Measurements from ENCODE around the gene MYT1. TPM values are rescaled to one million over a fixed set of nuclear protein-coding genes. Genes with fewer than 3 reads are reported as not detected.

Gene MYT1
- total RNA-seq, 1 experiment from 2014 or later = not detected

GRCh38 chr20:64150756-64151632 is 13.3 kb upstream of the MYT1 start:
- Histone ChIP-seq H3K27ac (no peak overlapping the region), H4K20me1 (ENCODE audit: insufficient read depth) (no peaks in the 10 kb centered on the region), H3K4me1 (replicated peaks; ENCODE audit: insufficient read depth) (peaks cover 14% of the 10 kb centered on the region; the same call in 1 of the 2 replicates), H3K9me3 (ENCODE audit: insufficient read depth, low read depth) (0 out of 2 replicates have a peak, but pooled peaks cover under 1% of the 10 kb centered on the region), H3K4me2 (no peak overlapping the region), H3K27me3 (ENCODE audit: insufficient read depth, low read depth) (peaks cover 32% of the 10 kb centered on the region), H3K36me3 (ENCODE audit: low read depth) (no peaks in the 10 kb centered on the region), H2AFZ (no peak overlapping the region), H3K4me3 (no peak overlapping the region), H3K9me2 (ENCODE audit: insufficient read depth) (no peaks in the 10 kb centered on the region), H3K79me2 (ENCODE audit: low read depth) (no peaks in the 10 kb centered on the region), H3F3A (ENCODE audit: insufficient read depth, low read depth) (peaks cover 11% of the 10 kb centered on the region; the same call in 1 of the 2 replicates)
- ChIA-PET POLR2A (ENCODE audit: unreplicated experiment) (no interaction called here), CTCF (no interaction called here)
- no TSS peak for BruUV-seq (replicated peaks)
- TF ChIP-seq CTCF (conservative IDR thresholded peaks at IDR 0.05) = no peak
- no peak for TF ChIP-seq EZH2 (IDR thresholded peaks at IDR 0.05; ENCODE audit: low read depth)
- no peak for DNase-seq
- intact Hi-C loops (cut with micrococcal nuclease; ENCODE audit: unreplicated experiment) = no loop called here

DNA sequence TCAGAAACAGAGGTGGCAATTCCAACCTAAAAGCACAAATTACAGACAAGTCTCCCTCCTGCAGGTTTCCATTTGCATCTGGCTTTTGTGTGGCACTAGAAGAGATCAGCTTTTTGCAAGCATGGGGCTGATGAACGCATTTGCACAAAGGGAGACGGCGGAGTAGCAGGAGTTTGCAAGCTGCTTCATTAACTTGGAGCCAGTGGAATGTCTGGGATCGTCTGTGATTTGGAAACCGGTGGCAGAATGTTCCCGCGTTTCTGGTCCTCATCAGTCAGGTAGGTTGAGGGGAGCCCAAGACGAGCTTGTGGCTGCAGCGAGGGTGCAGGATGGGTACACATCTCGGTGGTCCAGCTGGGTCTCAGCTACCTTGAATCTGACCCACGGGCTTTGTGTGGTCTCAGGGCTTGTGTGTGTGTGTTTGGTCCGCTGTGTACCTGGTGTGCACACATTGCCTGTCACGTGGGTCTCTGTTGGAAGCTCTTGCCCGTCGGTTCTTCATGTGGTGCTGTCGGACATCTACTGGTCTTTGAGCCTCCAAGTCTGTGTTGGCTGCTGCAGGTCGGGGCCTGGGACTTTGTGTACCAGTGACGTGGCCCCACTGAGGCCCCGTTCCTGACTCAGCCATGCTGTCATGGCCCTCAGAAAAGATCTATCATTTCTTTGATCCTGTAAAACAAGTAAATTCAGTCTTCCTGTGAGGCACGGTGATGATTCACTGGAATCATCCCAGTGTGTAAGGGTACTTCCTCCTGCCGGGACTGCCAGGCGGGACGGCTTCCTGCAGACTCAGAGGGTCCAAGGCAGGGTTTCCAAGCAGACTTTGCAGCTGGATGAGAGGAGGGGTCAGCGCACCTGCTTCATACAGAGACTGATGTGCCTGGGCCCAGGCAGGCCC is 12.4 kb upstream of the MYT1 start:
- CTCF ChIA-PET = no interaction called here
- POLR2A ChIA-PET (ENCODE audit: unreplicated experiment) = no interaction called here
- no peaks in the 10 kb centered on the region for H3K36me3 ChIP-seq (ENCODE audit: low read depth)
- no peaks in the 10 kb centered on the region for H4K20me1 ChIP-seq (ENCODE audit: insufficient read depth)
- H3K4me3 ChIP-seq = peak overlapping the region; percentile 14; the same call in 1 of the 2 replicates
- H3K9me3 ChIP-seq (ENCODE audit: insufficient read depth, low read depth) = no peaks in the 10 kb centered on the region
- no peak for TF ChIP-seq EZH2 (IDR thresholded peaks at IDR 0.05; ENCODE audit: low read depth)
- TF ChIP-seq CTCF (conservative IDR thresholded peaks at IDR 0.05) = no peak
- BruUV-seq (replicated peaks) = no TSS peak
- H3K27ac ChIP-seq = no peak overlapping the region
- H3K4me1 ChIP-seq (replicated peaks; ENCODE audit: insufficient read depth) = peaks cover 14% of the 10 kb centered on the region; the same call in 1 of the 2 replicates
- intact Hi-C loops (cut with micrococcal nuclease; ENCODE audit: unreplicated experiment) = no loop called here
- peak; percentile 48 to 86 for DNase-seq
- H3K9me2 ChIP-seq (ENCODE audit: insufficient read depth) = no peaks in the 10 kb centered on the region
- no peak overlapping the region for H2AFZ ChIP-seq
- H3K27me3 ChIP-seq (ENCODE audit: insufficient read depth, low read depth) = peaks cover 23% of the 10 kb centered on the region
- peaks cover 11% of the 10 kb centered on the region; the same call in 1 of the 2 replicates for H3F3A ChIP-seq (ENCODE audit: insufficient read depth, low read depth)
- H3K4me2 ChIP-seq = peak overlapping the region; percentile 68
- no peaks in the 10 kb centered on the region for H3K79me2 ChIP-seq (ENCODE audit: low read depth)

DNA sequence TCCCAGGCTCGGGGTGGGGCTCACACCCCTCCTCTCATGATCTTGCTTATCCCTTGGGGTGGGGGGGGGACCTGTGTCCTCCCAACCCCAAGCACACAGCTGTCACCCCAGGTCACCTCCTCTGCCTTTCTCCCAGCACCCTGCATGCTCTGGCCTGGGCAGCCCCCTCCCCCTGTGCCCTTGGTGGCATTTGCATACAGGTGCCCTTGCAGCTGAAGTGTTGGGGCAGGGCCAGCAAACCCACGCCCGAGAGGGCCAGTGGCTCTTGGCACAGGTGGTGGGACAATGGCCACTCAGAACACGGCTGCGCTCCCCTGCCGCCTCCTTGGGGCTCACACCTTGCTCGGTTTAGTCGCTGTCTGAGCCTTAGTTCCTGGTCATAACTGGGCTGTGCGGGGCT is 11.3 kb upstream of the MYT1 start:
- no peak for DNase-seq
- TF ChIP-seq CTCF (conservative IDR thresholded peaks at IDR 0.05) = no peak
- TF ChIP-seq EZH2 (IDR thresholded peaks at IDR 0.05; ENCODE audit: low read depth) = no peak
- POLR2A ChIA-PET (ENCODE audit: unreplicated experiment) = no interaction called here
- Histone ChIP-seq H2AFZ (no peak overlapping the region), H3K4me3 (no peak overlapping the region), H3K36me3 (ENCODE audit: low read depth) (no peaks in the 10 kb centered on the region), H3K9me3 (ENCODE audit: insufficient read depth, low read depth) (no peaks in the 10 kb centered on the region), H3K27me3 (ENCODE audit: insufficient read depth, low read depth) (peaks cover 13% of the 10 kb centered on the region), H3F3A (ENCODE audit: insufficient read depth, low read depth) (peaks cover 11% of the 10 kb centered on the region; the same call in 1 of the 2 replicates), H3K4me1 (replicated peaks; ENCODE audit: insufficient read depth) (peaks cover 14% of the 10 kb centered on the region; the same call in 1 of the 2 replicates), H3K79me2 (ENCODE audit: low read depth) (no peaks in the 10 kb centered on the region), H3K9me2 (ENCODE audit: insufficient read depth) (no peaks in the 10 kb centered on the region), H4K20me1 (ENCODE audit: insufficient read depth) (no peaks in the 10 kb centered on the region), H3K4me2 (no peak overlapping the region), H3K27ac (no peak overlapping the region)
- no TSS peak for BruUV-seq (replicated peaks)
- CTCF ChIA-PET = interaction anchor here (0.6 kb wide), 1 partner anchor 102 kb away, joined by 9 read pairs; no protein-coding TSS in a partner anchor
- intact Hi-C loops (cut with micrococcal nuclease; ENCODE audit: unreplicated experiment) = no loop called here

Data from PC-9 (cell line).